PC-3 (cell line): ENCODE data around the gene ACLY.

ENCODE experiments used
- EZH2 ChIP-seq: fragments of 300-600 bp; sonication (generic); IDR thresholded peaks from one replicate; pipeline ENCODE4 v1.6.1; 2017; ENCODE audit warnings: antibody characterized with exemption, mild to moderate bottlenecking, low read length; ENCODE audit not compliant: unreplicated experiment
- EZH2phosphoT487 ChIP-seq: fragments of 300-600 bp; sonication (generic); IDR thresholded peaks from 2 replicates; pipeline ENCODE4 v1.6.1; 2018; ENCODE audit warnings: mild to moderate bottlenecking, antibody characterized with exemption, low read length, borderline replicate concordance
- TF ChIP-seq, protein P1 (sequence below): fragments of 300-600 bp; sonication (generic); conservative IDR thresholded peaks from 2 replicates; pipeline ENCODE4 v1.5.1; 2017; ENCODE audit warnings: antibody characterized with exemption, low read depth, mild to moderate bottlenecking, low read length

DNA sequence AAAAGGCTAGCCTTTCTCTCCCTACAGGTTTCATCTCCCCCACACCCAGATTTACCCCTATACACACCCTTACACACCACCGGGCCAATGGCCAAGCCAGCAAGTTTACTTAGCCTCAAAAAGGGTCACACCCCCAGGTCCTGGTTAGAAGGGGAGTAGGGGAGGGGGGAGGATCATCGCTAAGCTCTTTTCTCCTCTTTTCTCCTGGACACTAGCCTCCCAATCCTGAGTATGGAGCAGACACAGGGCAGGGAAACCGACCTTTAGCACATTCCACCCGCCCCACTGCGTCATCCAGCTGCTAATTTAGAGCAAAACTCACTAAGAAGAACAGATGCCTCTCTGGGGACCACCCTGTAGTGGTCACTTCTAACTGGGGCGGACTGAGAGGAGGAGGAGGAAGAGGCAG, 4.4 kb downstream of the ACLY start:
- TF ChIP-seq, protein P1, sequence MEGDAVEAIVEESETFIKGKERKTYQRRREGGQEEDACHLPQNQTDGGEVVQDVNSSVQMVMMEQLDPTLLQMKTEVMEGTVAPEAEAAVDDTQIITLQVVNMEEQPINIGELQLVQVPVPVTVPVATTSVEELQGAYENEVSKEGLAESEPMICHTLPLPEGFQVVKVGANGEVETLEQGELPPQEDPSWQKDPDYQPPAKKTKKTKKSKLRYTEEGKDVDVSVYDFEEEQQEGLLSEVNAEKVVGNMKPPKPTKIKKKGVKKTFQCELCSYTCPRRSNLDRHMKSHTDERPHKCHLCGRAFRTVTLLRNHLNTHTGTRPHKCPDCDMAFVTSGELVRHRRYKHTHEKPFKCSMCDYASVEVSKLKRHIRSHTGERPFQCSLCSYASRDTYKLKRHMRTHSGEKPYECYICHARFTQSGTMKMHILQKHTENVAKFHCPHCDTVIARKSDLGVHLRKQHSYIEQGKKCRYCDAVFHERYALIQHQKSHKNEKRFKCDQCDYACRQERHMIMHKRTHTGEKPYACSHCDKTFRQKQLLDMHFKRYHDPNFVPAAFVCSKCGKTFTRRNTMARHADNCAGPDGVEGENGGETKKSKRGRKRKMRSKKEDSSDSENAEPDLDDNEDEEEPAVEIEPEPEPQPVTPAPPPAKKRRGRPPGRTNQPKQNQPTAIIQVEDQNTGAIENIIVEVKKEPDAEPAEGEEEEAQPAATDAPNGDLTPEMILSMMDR, result no peak
- TF ChIP-seq EZH2phosphoT487, result no peak
- TF ChIP-seq EZH2, result no peak
